GM18858 (cell line): Measurements from ENCODE around the gene MYH9.
"Not testable (repeated sequence)": the region's sequence is repeated elsewhere in the genome, so short reads cannot be mapped to it uniquely, and the experiment has no call there.

Experiments used
- ATAC-seq: cut with Tn5 transposase; IDR thresholded peaks from one replicate; pipeline ENCODE4 v1.9.1; 2021; ENCODE audit not compliant: unreplicated experiment

Gene MYH9

DNA sequence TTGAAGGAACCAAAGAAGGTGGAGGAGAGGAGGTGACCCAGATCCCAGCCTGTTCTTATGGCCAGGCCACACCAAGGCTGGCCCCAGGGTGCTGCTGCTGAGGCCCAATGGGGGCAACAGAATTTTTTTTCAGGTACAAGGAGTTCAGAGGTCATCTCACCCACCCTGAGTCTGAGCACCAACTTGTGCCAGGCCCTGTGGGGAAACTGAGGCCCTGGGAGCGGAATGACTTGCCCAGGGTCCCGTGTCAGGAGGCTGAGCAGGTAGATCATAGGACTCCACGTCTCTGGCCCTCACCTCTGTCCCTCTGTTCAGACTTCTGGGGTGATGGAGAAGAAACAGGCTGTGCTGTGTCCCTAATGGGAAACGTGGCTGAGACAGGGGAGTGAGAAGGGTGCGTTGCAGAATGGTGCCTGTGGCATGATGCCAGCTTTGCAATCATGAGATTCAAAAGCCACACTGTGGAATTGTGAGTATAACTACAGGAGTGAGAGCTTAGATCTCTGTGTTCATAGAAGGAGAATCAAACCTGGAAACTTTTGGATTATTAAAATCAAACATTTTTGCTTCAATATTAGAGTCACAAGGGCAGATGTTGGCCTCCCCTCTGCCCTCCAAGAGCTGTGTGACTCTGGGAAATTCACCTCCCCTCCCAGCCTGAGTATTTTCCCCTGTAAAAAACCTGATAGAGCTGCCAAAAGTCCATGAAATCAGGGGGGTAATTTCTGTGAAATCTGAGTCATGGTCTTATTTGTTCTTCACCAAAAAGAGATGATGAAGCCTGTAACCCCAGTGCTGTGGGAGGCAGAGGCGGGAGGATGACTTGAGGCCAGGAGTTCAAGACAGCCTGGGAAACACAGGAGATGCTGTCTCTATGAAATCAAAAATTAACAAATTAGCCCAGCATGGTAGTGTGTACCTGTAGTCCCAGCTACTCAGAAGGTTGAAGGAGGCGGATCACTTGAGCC lies 134.0 kb downstream of the MYH9 start:
- no peak for ATAC-seq

DNA sequence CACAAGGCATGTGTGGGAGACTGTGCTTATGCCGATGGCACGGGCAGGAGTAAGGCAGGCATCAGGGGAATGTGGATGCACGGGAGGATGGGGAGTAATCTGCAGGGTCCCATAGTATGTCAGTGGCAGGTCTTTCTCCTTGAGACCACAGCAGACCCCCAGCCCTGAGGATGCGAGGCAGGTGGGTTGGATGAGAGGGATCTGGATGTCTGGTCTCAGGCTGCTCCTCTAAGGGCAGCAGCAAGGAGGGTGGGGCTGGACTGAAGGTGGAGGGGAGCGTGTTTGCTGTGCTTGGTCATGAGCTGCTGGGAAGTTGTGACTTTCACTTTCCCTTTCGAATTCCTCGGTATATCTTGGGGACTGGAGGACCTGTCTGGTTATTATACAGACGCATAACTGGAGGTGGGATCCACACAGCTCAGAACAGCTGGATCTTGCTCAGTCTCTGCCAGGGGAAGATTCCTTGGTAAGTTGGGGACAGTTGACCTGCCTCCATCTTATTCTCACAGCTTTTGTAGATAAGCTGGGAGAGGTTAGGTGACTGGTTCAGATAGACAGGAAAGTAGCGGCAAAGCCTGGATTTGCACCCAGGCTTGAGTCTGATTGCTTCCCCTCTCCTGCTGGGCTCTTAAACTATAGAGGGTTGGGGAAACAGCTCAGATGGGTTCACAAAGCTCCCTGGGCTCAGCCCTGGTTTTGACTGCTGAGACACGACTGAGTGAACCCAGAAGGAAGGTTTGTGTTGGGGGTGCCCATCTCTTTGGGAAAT lies 134.8 kb downstream of the MYH9 start, which contains the start of gene APOL1:
Gene APOL1, plus strand, starts transcription at position 380 of the 769 bp plus-strand sequence. CDS start 1,823 bp downstream, outside the sequence.
- ATAC-seq = no peak

DNA sequence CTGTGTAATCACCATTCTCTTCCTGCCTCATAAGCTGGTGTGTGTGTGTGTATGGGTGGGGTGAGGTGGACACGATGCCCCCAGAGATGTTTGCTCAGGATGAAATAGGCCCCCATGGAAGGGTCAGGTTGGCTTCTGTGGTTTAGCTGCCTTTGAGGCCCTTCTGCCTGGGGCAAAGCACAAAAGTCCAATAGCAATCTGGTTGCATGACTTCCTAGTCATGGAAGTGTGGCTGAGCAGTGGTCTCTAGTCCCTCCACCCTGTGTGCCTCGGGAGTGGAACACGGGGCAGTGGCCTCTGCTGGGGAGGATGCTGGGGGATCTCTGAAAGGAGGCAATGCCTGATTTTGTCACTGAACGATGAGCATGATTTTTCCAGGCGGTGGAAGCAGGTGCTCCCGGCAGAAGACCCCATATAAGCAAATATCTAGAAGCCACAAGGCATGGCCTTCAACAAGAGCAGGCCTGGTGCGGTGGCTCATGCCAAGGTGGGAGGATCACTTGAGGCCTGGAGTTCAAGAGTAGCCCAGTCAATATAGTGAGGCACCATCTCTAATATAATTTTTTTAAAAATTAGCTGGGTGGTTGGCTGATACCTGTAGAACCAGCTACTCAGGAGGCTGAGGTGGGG lies 135.7 kb downstream of the MYH9 start:
- not testable (repeated sequence) for ATAC-seq

DNA sequence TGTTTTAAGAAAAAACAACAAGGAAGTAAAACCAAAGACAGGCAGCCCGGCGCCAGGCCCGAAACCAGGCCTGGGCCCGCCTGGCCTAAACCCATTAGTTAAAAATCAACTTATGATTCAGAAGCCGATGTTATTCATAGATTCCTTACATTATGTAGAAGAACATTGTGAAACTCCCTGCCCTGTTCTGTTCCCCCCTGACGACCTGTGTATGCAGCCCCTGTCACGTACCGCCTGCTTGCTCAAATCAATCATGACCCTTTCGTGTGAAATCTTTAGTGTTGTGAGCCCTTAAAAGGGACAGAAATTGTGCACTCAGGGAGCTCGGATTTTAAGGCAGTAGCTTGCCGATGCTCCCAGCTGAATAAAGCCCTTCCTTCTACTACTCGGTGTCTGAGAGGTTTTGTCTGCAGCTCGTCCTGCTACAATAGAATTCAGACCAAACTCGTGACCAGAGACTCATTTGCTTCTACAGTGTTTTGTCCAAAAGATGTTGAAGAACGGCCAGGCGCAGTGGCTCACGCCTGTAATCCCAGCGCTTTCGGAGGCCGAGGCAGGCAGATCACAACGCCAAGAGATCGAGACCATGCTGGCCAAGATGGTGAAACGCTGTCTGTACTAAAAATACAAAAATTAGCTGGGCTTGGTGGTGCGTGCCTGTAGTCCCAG lies 137.3 kb downstream of the MYH9 start:
- not testable (repeated sequence) for ATAC-seq

DNA sequence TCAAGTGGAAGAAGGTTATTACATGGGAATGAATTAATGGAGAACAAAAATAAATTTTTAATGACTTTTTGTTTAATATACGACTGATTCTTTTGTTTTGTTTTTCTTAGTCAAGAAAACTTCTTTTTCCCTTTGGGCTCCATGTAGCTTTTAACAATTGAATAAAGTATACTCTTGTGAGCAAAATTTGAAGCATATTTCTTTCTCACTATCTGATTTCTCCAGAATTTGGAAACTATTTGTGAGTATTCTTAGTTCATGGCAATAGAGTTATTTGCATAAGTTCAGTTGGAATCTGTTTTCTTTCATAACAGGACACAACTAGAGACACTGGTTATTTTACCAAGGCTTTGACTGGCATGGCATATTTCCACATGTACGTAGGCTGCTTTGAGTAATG lies 138.6 kb downstream of the MYH9 start:
- no peak for ATAC-seq

DNA sequence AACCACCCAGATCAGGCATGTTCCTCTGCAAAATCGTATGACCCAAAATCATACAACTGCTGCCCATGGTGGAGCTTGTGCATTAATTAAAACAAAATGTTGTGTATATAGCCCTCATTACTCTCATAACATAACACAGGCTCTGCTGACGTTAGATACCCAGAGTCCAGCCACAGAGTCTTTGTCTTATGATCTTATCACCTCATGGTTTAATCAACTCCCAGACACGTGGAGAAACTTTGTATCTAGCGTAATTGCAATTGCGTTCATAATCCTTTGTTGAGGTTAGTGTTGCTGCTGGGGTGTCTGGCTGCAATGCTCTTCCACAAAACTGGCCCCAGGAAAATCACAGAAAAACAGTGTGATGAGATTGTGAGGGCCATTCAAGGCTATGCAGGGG lies 139.8 kb downstream of the MYH9 start:
- no peak for ATAC-seq

DNA sequence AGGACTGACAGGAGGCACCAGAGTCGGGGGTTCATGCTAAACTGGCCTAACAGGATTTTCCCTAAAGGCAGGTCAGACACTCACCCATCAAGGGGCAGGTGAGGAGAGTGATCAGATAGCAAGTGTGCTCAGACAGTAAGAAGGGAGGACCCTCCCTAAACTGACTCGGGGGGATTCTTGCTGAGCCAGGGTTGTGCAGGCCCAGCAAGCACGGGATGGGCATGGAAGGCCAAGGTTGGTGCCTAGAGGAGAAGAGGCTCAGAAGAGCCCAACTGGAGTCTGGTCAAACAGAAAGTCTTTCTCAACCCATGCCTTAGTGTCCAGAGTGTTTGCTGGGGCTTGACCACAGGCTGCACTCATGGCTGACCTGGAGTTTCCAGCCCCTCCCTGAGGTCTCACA lies 141.0 kb downstream of the MYH9 start:
- no peak for ATAC-seq

DNA sequence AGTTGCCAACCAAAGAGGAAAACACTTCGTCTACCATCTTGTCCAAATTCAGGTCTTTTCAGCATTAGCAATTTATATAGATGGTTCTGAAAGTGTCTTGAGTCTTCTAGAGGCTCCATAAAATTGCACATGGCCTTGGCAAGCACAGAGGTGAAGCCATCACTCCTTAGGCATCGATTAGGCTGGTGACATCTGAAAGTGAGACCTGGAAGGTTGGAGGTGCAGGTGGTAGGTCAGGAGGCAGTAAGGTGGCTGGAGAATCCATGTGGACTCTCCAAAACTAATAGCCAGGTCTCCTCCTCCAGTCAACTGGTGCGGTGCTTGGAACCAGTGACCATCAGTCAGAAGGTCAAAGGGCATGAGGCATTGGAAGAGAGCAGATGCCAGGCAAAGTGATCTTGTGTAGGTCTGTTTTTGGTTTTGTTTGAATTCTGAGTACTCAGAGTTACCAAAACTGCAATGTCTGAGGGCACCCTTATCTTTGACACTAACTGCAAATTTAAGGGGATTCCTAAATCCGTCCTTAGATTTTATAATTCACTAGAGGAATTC lies 141.9 kb downstream of the MYH9 start:
- ATAC-seq = no peak

DNA sequence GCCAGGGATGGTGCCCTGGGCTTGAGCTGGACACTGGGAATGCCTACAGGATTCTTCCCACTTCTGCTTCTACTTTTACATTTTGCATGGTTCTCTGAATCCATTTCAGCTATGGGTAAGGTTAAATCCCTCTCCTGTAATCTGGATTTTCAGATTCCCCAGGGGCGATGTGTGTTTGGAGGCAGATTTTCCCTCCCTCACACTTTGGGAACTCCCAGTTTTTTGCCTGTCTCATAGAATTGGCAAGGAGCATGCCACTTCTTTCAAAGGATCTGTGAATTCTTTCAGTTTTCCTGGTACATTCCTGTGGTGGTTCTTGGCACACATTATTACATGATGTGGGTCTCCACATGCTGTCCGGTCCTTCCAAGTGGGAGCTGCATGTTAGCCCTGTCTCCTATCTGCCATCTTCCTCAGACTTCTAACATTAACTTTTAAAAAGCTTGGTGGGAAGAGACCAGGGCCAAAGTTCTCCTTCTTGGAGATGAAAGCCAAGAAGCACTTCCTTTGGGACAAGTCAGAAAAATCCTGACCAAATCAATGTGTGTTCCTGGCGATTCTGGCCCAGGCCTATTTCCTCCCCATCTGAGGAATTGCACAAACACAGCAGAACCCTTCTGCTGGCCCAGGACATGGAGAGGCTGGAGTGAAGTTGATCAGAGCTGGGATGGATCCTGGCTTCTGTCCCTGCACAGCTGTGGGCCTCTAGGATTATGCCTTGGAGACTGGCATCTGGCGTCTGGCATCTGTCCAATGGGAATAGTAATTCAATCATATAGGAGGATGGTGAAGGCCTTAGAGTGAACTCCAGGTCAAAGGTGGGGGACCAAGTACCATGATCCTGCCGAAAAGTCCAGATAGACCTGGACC lies 143.0 kb downstream of the MYH9 start:
- no peak for ATAC-seq

DNA sequence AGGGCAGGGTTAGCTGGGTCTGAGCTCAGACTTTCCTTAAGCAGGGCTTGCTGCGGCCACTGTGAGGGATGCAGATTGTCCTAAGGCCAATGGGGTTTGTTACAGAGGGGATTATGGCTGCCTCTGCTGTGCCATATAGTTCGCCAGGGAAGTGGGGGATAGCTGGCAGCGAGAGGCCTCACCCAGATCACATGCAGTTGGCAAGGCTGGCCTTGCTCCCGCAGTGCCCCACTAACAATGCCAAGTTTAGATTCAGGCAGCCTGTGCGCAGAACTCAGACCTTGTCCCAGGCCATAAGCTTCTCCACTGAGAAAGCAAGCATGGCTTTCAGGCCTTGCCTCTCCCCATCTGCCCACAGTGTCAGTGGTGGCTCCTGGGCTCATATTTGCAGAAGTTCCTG lies 143.8 kb downstream of the MYH9 start:
- ATAC-seq = no peak

DNA sequence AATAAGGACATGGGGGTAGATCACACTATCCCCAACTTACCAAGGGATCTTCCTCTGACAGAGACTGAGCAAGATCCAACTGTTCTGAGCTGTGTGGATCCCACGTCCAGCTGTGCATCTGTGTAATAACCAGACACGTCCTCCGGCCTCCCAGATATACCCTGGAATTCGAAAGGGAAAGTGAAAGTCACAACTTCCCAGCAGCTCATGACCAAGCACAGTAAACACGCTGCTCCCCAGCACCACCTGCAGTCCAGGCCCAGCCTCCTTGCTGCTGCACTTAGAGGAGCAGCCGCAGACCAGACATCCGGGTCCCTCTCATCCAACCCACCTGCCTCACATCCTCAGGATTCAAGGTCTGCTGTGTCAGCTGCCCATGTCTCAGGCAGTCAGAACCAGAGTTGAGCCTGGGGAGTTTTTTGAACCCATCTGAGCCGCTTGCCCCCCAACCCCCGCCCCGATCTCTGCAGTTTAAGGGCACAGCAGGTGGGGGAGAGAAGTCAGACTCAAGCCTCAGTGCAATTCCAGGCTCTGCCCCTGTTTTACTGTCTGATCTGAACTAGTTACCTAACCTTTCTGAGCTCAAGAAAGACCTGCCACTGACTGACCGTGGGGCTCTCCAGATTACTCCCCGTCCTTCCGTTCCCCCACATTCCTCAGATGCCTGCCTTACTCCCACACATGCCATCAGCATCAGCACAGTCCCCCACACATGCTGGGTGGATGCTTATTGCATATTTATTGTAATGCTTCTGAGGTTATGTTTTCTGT lies 148.2 kb downstream of the MYH9 start, which contains the start of gene APOL2:
Gene APOL2, minus strand, starts transcription at position 127 of the 771 bp plus-strand sequence. CDS start 6,365 bp downstream, outside the sequence.
- peak; percentile 63 for ATAC-seq

DNA sequence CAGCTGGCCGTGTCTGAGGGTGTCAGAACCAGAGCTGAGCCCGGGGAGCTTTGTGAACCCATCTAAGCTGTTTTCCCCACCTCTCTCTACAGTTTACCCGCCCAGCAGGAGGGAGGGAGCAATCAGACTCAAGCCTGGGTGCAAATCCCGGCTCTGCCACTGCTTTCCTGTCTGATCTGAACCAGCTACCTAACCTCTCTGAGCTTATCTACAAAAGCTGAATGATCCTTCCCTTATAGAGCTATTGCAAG lies 148.7 kb downstream of the MYH9 start:
- no peak for ATAC-seq

DNA sequence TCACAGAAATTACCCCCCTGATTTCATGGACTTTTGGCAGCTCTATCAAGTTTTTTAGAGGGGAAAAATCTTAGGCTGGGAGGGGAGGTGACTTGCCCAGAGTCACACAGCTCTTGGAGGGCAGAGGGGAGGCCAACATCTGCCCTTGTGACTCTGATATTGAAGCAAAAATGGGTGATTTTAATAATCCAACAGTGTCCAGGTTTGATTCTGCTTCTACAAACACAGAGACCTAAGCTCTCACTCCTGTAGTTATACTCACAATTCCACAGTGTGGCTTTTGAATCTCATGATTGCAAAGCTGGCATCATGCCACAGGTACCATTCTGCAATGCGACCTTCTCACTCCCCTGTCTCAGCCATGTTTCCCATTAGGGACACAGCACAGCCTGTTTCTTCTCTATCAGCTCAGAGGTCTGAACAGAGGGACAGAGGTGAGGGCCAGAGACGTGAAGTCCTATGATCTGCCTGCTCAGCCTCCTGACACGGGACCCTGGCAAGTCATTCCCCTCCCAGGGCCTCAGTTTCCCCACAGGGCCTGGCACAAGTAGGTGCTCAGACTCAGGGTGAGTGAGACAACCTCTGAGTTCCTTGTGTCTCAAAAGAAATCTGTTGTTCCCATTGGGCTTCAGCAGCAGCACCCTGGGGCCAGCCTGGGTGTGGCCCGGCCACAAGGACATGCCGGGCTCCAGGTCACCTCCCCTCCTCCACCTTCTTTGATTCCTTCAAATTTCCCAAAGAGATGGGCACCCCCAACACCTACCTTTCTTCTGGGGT lies 149.2 kb downstream of the MYH9 start:
- no peak for ATAC-seq

DNA sequence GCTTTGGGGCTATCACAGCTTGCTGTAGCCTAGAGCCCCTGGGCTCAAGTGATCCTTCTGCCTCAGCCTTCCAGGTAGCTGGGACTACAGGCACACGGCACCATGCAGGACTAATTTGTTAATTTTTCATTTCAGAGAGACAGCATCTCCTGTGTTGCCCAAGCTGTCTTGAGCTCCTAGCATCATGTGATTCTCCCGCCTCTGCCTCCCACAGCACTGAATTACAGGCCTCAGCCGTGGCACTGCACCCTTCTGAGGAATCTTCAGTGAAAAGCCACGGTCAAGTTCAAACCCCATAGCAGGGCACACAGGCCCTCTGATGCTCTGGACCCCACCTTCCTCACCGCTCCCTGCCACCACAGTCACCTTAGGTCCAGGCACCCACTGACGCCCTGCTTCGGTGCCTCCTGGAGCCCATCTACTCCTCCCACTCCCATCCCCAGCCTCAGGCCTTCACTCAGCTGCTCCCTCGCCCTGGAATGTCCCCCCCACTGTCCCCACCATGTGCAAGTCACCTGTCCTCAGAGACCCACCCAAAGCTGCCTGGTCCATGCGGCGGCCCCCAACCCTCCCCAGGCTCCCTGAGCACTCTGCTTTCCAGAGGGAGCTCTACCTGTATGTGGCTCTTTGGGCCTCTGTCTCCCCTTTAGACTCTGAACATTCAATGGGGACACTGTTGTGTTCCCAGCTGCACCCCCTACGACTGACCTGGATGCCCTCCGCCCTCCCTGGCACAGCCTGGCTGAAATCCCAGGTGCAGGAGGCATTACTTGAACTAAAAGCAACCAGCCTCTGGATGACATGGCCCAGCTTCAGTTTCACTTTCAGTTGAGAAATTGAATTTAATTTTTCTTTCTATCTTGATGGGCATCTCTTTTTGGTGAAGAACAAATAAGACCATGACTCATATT lies 150.1 kb downstream of the MYH9 start:
- no peak for ATAC-seq

DNA sequence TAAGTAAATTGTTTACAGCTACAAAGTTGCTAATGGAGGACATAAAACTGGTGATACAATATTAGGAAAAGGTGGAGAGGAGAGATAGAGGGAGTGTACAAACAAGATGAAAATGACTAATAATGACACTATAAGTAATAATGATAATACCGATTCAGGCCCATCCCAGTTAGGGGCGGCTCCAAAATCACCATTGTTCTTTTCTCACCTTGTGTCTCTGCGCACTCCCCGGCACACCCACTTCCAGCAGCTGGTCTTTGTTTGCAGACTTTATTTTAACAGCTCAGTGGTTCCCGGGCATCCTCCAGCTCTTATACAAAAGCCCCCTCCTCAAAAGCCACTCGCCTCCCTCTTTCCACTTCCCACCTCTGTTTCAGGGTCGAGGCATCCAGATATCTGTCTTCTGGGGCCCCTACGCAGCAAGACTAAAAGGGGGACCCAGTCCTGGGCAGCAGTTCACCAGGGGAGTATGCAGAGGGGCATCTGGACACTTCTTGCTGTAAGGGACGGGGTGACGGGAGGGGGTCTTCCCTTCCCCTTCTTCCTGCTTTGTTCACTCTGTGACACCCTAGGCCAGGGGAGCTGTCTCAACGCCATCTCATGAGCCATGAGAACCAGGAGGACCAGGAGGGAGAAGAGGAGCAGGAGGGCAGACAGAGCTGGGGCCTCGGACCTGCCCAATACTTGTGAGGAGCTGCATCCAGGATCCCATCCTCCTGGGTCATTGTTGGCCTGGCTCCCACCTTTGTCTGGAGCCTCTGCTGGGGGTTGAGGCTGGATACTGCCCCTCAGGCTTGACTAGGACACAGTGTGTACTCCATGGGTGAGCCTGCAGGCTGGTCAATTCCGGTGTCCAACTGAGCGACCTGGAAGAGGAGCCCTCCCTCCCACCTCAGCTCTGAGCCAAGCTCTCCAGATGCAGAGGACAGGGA lies 151.1 kb downstream of the MYH9 start:
- ATAC-seq = no peak

DNA sequence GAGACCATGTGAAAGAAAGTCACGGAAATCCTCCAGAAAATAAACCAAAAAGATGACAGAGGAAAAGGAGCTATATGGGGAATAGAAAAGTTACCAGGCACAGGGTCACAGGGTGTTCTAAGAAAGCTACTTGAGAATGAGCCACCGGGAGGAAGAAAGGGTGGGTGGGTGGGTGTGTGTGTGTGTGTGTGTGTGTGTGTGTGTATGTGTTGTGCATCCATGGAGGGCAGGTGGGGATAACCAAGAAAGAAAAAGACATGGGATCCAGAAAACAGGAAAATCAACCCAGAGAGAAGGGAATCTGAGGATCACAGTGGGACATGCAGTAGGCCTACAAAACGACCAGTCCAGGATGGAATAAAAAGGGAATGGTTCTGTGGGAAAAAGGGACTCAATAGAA lies 152.2 kb downstream of the MYH9 start:
- ATAC-seq = no peak
